Stimulated activated CD8-positive, alpha-beta memory T cell treated with anti-CD3 and anti-CD28 coated beads, Interleukin-12 subunit alpha, Interleukin-12 subunit beta, amount 100 ng/mL, for 4 hours (primary cell): ENCODE data around the gene C21orf58.

Experiments used
- DNase-seq: peaks from one replicate; pipeline ENCODE4 v3.0.0-alpha.2; 2020; ENCODE audit warnings: low read depth

Gene C21orf58

DNA sequence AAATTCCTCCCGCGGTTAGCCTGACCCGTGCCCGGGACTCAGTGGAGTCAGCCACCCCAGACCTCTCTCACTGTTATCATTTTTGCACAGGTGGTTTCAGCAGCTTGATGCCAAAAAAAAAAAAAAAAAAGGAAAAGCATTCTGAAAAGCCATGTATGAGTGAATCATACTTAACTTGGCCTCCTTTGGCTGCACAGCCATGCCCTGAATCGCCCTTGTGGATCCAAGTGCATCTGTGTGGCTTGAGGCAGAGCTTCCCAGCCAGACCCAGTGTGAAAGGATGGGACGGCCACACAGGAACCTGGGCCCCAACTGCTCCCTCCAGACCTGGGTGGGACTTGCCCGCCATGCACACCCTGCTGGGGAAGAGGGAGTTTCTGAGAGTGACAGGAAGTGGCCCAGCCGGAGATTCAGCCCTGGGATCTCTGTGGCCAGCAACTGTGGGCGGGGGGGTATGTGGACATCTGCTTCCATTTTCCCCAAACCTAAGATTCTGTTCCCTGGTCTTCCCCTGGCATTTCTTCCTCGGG is 29.0 kb downstream of the C21orf58 start:
- DNase-seq: no peak

DNA sequence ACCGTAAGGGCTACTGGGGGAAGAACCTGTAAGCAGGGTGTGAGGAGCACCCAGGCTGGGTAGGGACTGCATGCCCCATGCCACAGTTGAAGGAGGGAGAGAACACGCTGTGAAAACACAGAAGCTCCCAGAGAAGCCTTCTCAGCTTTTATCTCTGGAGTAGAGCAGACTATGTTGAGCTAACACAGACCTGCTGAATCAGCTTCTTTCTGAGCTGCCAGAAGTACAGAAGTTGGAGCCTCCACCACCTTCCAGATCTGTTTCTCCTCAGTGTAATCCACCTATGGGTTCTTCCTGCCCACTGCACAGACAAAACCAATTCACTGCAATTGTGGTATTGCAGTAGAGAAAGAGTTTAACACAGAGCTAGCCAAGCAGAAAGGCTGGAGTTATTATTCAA is 32.1 kb downstream of the C21orf58 start:
- no peak for DNase-seq

DNA sequence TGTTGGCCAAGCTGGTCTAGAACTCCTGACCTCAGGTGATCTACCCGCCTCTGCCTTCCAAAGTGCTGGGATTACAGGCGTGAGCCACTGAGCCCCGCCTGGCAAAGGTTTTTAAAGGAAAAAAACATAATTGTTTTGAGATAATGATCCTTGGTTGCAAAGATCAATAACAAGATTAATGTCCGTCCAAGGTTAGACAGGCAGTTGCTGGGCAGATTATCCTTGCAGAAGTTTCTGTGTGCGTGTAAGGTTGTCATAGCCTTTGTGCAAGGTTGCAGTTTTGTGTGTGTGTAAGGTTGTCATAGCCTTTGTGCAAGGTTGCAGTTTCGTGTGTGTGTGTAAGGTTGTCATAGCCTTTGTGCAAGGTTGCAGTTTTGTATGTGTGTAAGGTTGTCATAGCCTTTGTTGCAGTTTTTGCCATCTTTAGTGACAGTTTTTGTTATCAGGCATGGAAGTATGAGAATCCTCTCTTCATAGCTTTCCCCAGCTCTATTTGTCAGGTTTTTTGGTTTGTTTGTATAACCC is 34.0 kb downstream of the C21orf58 start:
- no peak for DNase-seq

DNA sequence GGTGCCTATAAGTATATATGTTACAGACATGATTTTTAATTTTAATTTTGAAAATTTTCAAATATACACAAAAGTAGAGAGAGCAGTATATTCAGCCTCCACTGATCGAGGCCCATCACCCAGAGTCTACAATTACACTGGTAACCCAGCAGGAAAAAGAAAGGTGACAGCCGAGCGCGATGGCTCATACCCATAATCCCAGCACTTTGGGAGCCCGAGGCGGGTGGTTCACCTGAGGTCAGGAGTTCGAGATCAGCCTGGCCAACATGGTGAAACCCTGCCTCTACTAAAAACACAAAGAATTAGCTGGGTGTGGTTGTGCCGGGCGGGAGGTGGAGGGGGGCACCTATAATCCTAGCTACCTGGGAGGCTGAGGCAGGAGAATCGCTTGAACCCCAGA is 36.1 kb downstream of the C21orf58 start:
- DNase-seq: no peak

DNA sequence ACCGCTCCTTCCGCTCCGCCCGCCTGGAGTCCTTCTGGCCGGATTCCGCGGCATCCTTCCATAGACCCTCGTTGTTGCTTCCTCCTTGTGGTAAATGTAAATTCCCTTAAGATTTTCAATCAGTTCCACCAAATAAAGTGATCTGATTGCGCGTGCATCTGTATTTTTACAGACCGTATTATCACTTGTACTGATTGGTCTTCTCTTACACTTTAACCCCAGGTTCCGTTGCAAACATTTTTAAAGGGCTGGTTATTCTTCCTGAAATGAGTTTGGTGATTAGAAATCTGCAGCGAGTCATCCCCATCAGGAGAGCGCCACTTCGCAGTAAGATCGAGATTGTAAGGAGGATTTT is 37.0 kb downstream of the C21orf58 start:
- no peak for DNase-seq

DNA sequence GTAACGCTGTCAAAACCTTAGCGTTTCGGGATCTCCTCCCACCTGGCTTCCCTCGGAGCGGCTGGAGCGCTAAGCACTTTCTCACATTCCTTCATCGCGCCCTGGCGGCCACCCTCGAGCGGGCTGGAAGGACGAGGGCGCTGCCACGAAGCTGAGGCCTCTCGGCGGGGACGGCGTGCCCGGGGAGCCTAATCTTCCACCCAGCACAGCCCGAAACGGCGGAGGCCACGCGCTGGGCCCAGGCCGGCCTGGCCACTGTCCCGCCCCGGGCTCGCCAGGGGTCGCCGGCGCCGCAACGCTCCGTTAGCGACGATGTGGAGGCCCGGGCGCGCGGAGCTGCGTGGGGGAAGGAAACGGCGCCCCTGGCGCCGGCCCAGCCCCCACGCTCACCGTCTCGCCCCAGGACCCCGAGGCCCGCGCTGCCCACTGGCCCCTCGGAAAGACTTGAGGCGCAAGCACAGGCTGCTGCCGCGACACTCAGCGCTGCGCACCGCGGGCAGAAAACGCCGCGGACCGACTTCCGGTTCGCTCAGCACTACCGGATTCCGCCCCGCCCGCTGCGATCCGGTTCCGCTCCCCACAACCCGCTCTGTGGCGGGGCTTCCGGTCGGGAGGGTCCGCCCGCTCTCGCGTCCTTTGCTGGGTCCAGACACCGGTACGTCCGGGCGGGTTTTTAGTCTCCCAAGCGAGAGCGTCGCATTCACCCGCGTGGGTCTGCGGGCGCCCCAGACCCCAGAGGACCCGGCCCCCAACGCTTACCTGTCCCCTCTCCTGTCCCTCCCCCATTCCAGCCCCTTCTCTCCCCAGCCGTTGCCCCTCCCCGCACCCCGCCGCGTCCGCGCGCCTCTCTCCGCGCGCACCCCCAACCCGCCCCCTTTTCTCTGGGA is 37.7 kb downstream of the C21orf58 start, which contains the start of gene YBEY:
Gene YBEY, plus strand, starts transcription at position 582 of the 887 bp plus-strand sequence. CDS start 572 bp downstream, outside the sequence.
- peak; percentile 76 for DNase-seq

DNA sequence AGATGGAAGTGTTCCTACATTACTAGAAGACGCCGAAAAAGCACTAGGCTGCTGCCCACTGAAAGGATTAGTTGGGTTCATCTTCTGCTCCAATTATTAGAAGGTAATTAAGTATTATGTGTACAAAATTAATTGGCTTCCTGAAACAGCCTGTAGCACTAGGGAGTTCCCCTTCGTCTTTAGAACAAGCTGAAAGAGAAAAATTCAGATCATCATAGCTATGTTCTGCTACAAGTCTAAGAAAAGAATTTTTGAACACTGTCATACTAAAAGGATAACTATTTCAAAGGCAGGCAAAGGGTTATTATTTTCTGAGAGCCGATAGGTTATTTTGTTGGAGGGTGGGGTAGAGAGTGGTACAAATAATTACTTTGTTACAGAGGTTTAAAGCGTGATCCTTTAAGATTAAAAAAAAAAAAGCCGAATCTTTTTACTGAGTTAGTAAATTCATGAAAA is 38.4 kb downstream of the C21orf58 start, which contains the start of gene MCM3AP:
Gene MCM3AP, minus strand, starts transcription at position 406 of the 456 bp plus-strand sequence. Its CDS starts 325 bp downstream, at position 81.
- no peak for DNase-seq

DNA sequence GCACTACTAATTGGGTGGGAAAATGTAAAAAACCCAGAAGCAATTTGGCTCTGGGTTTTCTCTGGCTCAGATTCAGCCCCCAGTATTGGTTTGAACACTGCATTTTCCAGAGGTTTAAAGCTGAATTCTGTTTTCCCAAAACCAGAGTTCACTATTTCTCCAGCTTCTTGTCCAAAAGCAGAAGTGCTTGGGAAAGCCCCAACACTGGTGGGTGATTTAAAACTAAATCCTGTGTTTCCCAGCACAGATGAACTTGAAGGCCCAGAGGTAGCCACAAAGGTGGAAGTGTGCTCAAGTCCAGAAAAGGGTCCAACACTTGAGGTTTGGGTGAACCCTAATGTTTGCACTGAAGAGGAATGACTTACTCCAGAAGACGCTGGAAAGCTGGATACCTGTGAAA is 38.9 kb downstream of the C21orf58 start:
- DNase-seq: no peak

DNA sequence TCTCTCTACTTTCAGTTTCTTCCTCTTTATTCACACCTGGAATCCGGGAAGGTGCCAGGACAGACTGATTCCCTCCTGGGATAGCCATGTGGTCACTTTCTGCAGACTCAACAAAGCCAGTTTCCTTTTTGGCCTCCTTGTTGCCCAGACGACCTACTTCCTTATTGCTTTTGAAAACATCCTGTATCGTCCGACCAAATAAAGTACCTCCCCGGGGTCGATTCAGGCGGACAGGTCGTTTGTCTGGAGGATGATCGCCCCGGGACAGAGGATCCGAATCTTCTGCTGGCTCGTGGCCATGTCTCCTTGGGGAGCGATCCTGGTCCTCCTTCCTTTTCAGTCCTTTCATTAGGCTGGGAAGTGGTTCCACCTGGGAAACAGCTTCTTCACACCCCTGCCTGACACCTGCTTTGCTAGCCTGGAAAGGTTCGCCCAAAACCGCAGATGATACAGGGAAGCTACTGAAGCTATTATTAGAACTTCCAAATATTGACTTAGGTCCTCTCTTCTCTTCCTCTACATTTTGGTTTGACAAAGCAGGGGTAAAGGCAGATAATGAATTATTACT is 39.5 kb downstream of the C21orf58 start:
- no peak for DNase-seq

DNA sequence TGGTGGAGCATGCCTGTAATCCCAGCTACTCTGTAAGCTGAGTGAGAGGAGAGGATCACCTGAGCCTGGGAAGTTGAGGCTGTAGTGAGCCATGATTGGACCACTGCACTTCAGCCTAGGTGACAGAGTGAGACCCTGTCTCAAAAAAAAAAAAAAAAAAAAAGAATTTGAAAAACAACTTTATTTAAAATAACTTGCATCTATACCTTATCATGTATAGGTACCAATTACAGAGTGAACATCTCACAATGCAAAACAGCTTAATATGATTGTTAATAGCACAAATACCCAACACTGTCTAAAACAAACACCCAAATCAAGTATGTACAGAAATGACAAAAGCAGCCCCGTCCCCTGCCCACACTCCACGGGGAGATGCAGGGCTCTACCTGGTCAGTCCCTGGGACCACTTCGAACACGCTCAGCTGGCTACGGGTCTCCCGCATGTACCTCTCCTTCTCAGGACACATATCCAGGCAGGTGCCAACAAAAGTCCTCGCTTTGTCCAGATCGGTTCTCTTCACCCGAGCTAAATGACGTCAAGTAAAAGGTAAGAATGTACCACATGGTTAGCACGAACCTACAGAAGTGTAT is 48.8 kb downstream of the C21orf58 start:
- DNase-seq: no peak

DNA sequence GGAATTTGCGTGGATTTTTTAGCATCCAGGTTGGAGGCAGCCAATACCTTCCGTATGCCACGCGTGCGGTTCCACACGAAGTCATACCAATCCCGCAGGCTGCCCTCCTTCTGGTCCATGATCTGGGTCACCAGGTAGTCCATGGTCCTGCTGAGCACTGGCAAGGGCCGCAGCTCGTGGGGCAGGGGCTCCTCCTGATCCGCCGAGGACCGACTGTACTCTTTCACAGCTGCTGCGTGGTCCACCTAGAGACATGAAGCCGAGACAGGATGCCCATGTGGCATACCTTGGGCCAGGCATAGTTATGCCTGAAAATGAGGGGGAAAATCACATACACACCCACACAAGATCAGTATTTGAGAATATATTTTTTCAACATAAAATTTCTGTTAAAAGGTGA is 50.3 kb downstream of the C21orf58 start:
- DNase-seq: no peak

DNA sequence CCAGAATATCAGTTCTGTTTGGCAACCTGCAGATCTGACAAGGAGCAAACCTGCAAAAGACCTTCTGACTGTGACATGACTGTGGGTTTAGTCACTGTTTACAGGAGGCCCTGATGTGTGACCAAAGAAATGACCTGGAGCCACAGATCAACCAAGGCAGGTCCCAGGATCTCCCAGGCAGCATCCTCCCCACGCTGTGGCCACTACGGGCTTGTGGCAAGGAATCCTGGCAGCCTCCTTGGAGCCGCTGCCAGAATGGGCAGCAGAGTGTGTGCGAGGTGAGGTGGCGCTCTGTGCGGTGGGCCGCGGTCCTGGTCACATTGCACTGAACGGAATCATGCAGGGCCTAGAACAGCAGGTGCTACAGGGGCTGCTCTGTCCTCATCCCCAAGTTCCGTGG is 54.2 kb downstream of the C21orf58 start:
- DNase-seq: no peak

DNA sequence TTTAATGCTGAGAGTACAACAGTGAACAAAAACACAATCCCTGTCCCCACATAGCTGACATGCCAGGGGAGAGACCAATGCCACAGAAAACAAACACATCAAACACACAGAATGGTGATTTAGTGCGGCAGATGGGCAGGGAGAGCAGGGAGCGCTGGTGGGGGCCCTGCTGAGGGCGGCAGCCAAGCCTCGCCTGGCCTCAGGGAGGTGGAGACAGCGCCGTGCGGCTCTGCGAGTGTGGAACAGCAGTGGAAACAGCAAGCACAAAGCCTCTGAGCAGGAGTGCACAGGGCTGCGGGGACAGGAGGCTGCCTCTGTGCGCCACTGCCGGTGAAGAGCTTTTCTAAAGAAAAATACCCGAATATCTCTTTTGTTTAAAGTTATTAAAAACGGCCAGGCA is 55.3 kb downstream of the C21orf58 start:
- no peak for DNase-seq

DNA sequence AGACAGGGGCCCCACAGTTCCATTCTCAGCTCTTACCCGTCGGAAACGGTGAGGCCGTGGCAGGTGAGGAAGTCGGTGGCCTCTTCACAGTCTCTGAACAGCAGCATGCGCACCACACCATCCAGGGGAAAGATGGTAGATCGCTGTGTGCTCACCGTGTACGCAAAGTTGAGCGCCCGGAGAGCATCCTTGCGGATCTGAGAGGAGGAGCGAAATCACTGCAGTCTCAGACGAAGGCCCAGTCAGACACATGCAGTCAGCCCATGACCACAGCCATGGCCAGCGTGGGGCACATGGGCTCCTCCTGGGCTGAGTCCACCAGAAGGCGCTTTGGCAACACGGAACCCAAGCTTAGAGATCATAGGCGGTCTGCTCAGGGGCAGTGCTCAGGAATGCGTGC is 56.7 kb downstream of the C21orf58 start:
- no peak for DNase-seq

DNA sequence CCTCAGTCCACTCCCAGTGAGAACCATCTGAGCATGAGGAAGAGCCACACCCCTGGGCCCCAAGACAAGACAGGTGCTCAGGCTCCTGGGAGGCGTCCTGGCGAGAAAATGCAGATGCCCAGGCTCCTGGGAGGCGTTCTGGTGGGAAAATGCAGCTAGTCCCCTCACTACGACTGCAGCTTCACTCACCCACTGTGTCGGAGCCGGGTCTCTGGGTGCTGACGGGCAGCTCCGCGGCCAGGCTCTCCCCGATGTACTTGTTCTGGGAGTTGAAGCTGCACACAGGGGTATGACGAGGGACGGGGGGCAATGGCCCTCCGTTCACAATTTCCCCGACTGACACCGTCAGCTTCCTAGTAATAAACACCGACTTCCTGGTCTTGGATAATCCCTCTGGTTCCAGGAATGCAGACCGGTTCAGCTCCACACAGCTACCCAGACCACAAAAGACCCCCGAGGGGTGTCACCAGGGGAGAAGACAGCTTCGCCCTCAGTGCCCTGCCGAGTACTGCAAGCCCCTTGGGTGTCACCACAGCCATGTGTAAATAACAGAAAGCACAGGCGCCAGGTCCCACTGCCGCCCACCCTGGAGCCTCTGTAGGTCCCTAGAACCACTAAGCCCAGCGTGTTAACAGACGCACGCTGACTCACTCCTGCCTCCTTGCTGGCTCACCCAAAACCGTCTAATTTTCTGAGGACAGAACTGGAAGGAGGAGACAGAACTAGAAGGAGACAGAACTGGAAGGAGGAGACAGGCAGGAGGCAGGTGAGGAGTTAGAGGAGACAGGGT is 57.7 kb downstream of the C21orf58 start:
- DNase-seq: no peak

DNA sequence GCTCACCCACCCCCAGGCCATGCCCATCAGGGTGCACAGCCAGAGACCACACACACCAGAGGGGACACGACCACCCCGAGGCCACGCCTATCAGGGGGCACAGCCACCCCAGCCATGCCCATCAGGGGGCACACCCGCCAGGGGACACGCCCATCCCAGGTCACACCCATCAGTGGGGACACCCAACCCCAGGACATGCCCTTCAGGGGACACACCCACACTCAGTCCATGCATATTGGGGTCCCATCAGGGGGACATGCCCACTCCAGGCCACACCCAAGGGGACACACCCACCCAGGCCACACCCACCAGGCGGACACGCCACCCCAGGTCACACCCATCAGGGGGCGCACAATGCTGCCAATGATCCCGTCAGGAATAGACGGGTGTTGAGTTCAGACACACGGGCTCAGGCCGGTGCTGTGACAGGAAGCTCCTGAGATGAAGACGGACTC is 59.0 kb downstream of the C21orf58 start:
- DNase-seq: no peak

DNA sequence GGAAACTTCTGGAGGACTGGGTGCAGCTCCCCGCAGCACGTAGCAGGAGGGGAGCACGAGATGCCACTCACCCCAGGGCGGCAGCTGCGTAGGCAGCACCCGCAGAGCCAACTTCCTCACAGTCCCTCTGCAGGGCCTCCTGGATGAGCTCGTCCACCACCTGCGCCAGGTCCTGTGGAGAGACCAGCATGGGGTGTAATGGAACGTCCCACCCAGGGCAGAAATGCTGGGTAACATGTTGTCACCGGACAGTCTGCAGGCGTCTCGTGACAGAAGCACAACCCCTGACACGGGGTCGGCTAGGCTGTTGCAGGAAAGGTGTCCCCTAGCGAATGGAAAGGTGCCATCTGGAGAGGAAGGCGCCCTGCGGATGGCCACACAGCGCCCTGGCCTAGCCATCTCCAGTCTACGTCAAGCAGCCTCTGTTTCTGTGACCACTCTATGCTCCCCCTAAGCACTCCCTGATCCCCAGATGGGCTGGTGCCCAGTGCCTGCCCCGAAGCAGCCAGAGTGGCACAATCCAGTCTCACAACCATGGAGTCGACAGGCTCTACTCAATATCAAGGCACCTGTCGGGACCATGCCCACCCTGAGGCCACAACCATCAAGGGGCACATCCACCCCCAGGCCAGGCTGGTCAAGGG is 59.5 kb downstream of the C21orf58 start:
- no peak for DNase-seq

DNA sequence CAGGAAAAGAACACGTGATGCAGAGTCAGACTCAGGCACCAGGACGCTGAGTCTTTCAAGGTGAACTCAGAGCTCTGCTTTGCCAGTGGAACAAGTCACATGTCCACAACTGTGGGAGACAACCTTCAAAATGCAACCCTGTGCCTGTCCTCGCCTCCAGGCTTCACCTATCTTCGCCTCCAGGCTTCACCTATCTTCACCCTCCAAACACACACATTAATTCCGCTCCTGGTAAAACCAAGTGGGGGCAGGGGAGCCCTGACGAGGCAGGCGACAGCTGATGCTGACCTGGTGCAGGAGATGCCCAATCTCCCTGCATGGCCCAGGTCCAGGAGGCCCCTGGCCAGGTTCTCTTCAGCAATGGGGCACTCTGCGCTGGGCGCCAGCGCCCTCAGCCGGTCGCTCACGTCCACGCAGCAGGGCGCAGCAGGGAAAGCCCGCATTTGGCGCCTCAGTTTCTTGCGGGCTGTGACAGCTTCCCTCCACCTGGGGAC is 67.1 kb downstream of the C21orf58 start:
- DNase-seq: no peak

DNA sequence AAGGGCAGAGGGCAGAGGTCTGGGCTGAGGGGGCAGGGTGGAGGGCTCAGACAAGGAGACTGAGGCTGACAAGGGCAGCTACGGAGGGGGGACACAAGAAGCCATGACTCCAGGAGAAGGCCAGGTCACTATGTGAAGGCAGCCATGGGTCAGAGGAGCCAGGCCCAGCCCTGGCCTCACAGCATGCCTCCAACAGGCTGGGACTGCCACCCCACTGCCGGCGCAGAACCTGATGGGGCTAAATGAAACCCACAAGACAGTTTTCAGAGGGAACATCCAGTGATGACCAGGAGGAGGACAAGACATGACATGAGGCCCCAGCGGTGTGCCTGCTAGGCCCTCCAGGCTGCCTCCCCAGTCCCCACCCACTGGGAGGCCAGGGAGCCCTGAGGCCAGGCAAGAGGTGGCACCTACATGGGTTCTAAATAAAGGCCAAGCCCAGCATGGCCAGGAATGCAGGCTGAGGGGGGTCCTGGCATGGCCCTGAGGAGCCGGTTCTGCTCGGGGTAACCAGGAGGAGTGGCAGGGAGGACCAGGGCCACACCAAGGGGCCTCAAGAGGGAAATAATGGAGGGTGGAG is 67.8 kb downstream of the C21orf58 start:
- no peak for DNase-seq

DNA sequence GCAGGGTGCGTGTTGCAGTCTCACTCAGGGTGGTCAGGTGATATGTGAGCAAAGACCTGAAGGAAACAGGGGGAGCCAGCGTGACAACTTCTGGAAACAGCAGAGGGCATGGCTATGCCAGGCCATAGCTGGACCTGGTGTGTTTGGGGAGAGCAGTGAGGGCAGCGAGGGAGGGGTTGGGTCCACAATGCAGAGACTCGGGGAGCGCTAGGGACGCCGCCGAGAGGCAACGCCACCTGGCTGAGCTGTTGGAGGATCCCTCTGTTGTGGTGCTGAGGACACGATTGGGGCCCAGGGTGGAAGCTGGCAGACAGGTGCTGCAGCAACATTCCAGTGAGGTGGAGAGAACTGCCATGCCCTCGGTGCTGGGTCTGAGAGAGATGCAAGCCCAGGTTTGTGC is 68.5 kb downstream of the C21orf58 start:
- no peak for DNase-seq
